Measurements from ENCODE around the gene HSFX4.
"Not testable (repeated sequence)": the region's sequence is repeated elsewhere in the genome, so short reads cannot be mapped to it uniquely, and the experiment has no call there.

HSFX4 gene

GRCh38 chrX:149937871-149938426 is 8.6 kb downstream of the HSFX4 start:
- DNase-seq (ENCODE audit: low read depth in 4 of 4, low spot score in 1 of 4), result peak in 1 of 4 experiments; percentile 1

- DNase-seq (ENCODE audit: low read depth in 4 of 4, low spot score in 1 of 4), result peak; percentile 72 to 84 (median 79)
Observed at GRCh38 chrX:149938427-149938880, 9.1 kb downstream of the HSFX4 start, which contains the start of gene EOLA2. Gene EOLA2 (minus strand): TSS chrX:149938491. CDS start chrX:149933874, 4,617 bp downstream.

DNA sequence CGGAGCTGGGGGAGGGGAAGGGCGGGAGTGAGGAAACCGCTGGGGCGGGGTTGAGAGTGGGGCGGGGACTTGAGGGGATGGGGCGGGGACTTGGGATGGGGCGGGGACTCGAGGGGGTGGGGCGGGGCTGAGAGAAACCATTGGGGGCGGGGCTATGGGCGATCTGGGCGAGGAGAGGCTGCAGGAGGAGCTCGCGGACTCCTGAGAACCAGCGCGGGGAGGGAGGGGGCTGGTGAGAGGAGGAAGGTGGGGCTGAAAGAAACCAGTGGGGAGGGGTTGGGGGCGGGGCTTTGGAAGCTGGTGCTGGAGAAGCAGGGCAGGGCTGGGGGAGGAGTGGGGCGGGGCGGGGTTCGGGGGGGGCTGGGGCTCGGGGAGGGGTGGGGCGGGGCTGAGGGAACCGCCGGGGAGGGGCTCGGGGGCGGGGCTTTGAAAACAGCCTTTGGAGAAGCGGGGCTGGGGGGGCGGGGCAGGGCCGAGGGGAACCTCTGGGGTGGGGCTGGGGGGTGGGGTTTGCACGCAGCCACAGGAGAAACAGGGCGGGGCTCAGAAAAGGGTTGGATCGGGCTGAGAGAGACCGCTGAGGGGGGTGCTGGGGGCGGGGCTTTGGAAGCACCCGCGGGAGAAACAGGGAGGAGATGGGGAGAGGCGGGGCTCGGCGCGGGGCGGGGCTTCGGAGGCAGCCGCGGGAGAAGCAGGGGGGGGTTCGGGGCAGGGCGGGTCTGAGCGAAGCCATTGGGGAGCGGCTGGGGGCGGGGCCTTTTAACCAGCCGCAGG is 9.7 kb downstream of the HSFX4 start:
- DNase-seq (ENCODE audit: low read depth in 4 of 4, low spot score in 1 of 4), result peak; percentile 62 to 79 (median 76)

DNA sequence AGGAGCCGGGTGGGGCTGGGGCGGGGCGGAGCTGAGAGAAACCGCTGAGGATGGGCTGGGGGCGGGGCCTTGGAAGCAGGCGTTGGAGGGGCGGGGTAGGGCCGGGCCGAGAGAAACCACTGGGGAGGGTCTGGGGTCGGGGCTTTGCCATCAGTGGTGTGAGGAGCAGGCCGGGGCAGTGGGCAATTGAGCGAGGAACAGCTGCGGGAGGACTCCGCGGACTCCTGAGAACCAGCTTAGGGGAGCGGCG is 10.2 kb downstream of the HSFX4 start:
- DNase-seq (ENCODE audit: low read depth in 4 of 4, low spot score in 1 of 4), result no peak

DNA sequence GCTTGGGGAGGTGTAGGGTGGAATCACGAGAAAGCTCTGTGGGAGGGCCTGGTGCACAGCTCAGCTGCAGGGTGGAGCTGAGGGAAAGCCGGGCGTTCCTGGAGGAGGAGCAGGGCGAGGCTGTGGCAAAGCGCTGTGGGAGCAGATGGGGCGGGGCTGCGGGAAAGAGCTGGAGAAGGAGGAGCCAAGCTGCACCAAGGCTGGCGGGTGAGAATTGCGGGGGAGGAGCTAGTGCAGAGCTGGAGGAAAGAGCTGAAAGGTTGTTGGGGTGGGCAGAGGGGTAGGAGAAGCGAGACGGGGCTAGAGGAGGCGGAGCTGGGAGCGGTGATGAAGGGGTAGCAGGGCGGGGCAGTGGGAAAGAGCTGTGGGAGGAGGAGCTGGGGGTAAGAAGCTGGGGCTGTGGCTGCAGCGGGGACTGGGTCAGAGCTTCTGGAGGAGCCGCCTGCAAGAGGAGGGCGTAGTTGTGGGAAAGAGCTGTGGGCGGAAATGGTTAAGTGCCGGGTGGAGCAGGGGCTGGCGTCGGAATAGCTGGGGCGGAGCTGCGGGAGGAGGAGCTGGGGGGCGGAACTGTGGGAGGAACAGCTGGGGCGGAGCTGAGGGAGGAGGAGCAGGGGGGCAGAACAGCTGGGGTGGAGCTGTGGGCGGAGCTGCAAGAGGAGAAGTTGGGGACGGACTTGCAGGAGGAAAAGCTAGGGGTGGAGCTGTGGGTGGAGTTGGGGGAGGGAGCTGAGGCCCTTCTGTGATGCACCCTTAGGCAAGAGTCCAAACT is 10.7 kb downstream of the HSFX4 start:
- peak; percentile 63 to 85 (median 76) for DNase-seq (ENCODE audit: low read depth in 4 of 4, low spot score in 1 of 4)

- not testable (repeated sequence) for DNase-seq (ENCODE audit: low read depth in 4 of 4, low spot score in 1 of 4)
Observed at GRCh38 chrX:149940674-149941024, 11.3 kb downstream of the HSFX4 start.

DNA sequence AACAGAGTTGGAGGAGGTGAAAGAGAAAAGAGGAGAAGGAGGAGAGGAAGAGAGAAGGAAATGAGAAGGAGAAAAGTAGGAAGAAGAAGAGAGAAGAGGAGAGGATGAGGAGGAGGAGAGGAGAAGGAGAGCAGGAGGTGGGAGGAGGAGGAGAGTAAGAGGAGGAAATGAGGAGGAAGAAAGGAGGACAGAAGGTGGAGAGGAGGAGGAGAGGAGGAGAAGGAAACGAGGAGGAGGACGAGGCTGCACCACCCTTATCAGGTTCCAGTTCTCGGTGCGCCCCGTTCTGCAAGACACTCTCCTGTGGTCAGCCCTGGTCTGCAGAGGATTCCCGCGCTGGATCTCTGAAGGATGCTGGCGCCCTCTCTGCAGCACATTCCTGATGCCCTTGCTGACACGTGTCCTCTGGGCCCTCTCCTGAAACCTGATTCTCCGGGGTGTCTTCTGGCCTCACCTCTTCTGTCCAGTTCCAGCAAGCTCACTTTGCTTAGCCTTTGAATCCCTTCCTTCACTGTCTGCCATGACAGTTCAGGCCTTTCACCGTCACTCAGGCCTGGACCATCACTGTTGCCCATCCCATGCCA is 15.8 kb downstream of the HSFX4 start:
- DNase-seq (ENCODE audit: low read depth in 4 of 4, low spot score in 1 of 4), result not testable (repeated sequence)

GRCh38 chrX:149945820-149946219 is 16.4 kb downstream of the HSFX4 start:
- not testable (repeated sequence) for DNase-seq (ENCODE audit: low read depth in 4 of 4, low spot score in 1 of 4)

GRCh38 chrX:149946932-149947331 is 17.6 kb downstream of the HSFX4 start:
- not testable (repeated sequence) for DNase-seq (ENCODE audit: low read depth in 4 of 4, low spot score in 1 of 4)

GRCh38 chrX:149948016-149948415 is 18.6 kb downstream of the HSFX4 start:
- no peak for DNase-seq (ENCODE audit: low read depth in 4 of 4, low spot score in 1 of 4)

DNA sequence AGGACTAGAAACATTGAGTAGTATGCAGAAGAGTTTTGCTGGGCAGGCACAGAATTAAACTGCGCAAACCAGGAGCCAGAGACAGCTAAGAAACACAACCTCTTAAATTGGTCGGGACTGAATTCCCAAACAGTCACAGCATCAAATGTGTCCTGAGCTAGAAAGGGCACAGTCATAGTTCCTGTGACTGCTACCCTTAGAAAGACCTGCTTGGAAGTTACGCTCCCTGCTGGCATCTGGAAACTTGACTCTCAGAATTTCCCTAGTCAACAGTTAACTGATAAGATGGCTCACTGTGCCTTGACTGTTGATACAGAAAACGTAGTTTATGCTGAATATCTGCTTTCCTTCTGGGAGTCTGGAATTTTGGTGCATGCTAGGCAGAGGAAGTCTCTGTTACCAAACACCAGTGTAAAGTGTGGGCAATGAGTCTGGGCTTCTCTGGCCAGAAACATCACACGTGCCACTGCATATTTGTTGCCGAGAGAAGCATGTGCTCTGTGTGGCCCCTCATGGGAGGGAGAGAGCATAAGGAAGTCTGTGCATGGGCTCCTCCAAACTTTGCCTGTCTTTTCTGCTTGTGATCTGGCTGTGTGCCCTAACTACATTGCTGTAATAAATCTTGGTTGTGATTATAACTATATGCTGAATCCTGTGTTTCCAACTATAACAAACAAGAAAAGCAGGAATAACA is 20.5 kb downstream of the HSFX4 start:
- no peak for DNase-seq (ENCODE audit: low read depth in 4 of 4, low spot score in 1 of 4)

DNA sequence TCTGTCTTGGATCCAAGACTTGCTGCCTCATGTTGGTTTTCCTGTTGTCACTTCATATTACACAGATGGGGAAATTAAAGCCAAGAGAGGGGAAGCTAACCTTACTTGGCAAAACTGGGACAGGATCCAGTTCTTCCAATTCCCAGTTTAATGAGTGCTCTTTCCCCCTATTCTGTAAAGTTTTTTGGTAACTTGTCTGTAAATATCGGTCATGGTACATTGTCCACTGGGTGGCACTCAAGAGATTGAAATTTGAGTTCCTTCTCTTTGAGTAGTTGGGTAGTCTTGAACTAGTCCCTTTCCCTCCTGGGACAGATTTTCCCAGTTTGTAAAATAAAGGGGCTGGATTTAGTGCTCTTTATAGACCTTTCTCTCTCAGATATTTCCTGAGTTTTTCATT is 21.3 kb downstream of the HSFX4 start:
- no peak for DNase-seq (ENCODE audit: low read depth in 4 of 4, low spot score in 1 of 4)

DNA sequence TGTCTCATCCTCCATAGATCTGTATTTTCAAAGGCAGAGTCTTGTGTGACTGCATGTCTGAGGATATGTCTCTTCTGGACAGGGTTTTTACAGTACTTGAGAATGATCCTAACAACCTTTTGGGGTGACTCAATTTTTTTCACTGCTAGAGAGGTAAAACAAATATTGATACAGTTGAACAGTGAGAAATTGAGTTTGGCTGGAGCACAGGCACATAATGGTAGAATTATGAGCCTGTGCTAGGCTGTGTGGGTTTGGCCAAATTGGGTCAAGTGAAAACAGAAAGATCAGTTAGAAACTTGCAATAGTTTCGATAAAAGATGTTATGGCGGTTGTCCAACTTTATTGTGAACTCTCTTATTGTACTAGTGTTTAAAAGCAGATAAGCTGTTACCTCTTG is 32.2 kb downstream of the HSFX4 start:
- no peak for DNase-seq (ENCODE audit: low read depth in 4 of 4, low spot score in 1 of 4)

DNA sequence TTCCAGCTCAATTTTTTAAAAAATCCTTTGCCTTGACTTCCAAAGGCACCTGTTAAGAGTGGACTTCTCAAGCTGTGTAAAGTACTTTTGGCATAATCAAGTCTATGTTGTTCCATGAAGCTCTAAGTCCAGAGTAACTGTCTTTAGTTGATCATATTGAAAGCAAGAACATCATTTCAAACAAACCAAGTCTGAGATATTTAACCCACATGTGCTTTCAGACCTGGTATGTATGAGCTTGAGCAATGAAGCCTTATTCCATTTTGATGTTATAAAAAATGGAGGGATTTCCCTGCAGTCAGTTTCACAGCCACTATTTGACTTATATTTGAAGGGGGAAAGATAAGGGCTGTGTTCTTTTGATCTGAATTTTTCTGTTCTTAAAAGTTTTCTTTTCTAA is 32.6 kb downstream of the HSFX4 start:
- no peak for DNase-seq (ENCODE audit: low read depth in 4 of 4, low spot score in 1 of 4)

GRCh38 chrX:149962859-149963757 is 33.7 kb downstream of the HSFX4 start:
- no peak for DNase-seq (ENCODE audit: low read depth in 4 of 4, low spot score in 1 of 4)

GRCh38 chrX:149979126-149979644 is 49.8 kb downstream of the HSFX4 start:
- DNase-seq (ENCODE audit: low read depth in 4 of 4, low spot score in 1 of 4), result no peak
